ENCODE data around the gene VCAM1.
"Not testable (repeated sequence)": the region's sequence is repeated elsewhere in the genome, so short reads cannot be mapped to it uniquely, and the experiment has no call there.

Gene VCAM1

GRCh38 chr1:100773444-100773843 lies 53.9 kb downstream of the VCAM1 start:
- WGBS (ENCODE audit: insufficient coverage, insufficient read length), result no CpG with 5 or more reads among the region's 3 CpGs
- Histone ChIP-seq H3K27ac (ENCODE audit: low read length) (no peak overlapping the region), H3K36me3 (ENCODE audit: control insufficient read depth, insufficient read depth, low read length) (no peaks in the 10 kb centered on the region), H3K9me3 (ENCODE audit: control insufficient read depth, insufficient read depth, low read length) (no peaks in the 10 kb centered on the region), H3K27me3 (ENCODE audit: control insufficient read depth, insufficient read depth, low read length) (no peaks in the 10 kb centered on the region), H3K4me1 (ENCODE audit: control insufficient read depth, insufficient read depth, low read length) (no peaks in the 10 kb centered on the region), H3K4me3 (ENCODE audit: low read length) (no peak overlapping the region)
- DNase-seq (ENCODE audit: low read depth, low spot score), result no peak

- no peaks in the 10 kb centered on the region for H3K9me3 ChIP-seq (ENCODE audit: control insufficient read depth, insufficient read depth, low read length)
- H3K27me3 ChIP-seq (ENCODE audit: control insufficient read depth, insufficient read depth, low read length), result no peaks in the 10 kb centered on the region
- no peaks in the 10 kb centered on the region for H3K4me1 ChIP-seq (ENCODE audit: control insufficient read depth, insufficient read depth, low read length)
- no peak for DNase-seq (ENCODE audit: low read depth, low spot score)
- no peak overlapping the region for H3K4me3 ChIP-seq (ENCODE audit: low read length)
- no peak overlapping the region for H3K27ac ChIP-seq (ENCODE audit: low read length)
- no peaks in the 10 kb centered on the region for H3K36me3 ChIP-seq (ENCODE audit: control insufficient read depth, insufficient read depth, low read length)
- no CpG with 5 or more reads among the region's 1 CpG for WGBS (ENCODE audit: insufficient coverage, insufficient read length)
Measured at GRCh38 chr1:100774370-100774769, 54.8 kb downstream of the VCAM1 start.

DNA sequence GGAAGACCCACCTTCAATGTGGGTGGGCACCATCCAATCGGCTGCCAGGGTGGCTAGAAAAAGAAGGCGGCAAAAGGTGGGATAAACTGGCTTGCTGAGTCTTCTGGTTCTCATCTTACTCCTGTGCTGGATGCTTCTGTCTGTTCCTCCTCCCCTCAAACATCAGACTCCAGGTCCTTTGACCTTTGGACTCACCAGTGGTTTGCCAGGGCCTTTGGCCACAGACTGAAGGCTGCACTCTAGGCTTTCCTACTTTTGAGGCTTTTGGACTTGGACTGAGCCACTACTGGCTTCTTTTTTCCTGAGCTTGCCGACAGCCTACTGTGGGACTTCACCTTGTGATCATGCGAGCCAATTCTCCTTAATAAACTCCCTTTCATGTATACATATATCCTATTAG lies 55.9 kb downstream of the VCAM1 start:
- H3K4me1 ChIP-seq (ENCODE audit: control insufficient read depth, insufficient read depth, low read length), result no peaks in the 10 kb centered on the region
- no peaks in the 10 kb centered on the region for H3K27me3 ChIP-seq (ENCODE audit: control insufficient read depth, insufficient read depth, low read length)
- H3K4me3 ChIP-seq (ENCODE audit: low read length), result no peak overlapping the region
- H3K36me3 ChIP-seq (ENCODE audit: control insufficient read depth, insufficient read depth, low read length), result no peaks in the 10 kb centered on the region
- no peak for DNase-seq (ENCODE audit: low read depth, low spot score)
- WGBS (ENCODE audit: insufficient coverage, insufficient read length), result no CpG with 5 or more reads among the region's 4 CpGs
- H3K9me3 ChIP-seq (ENCODE audit: control insufficient read depth, insufficient read depth, low read length), result no peaks in the 10 kb centered on the region
- no peak overlapping the region for H3K27ac ChIP-seq (ENCODE audit: low read length)

GRCh38 chr1:100778748-100779147 lies 59.2 kb downstream of the VCAM1 start:
- no peak overlapping the region for H3K4me3 ChIP-seq (ENCODE audit: low read length)
- no peaks in the 10 kb centered on the region for H3K36me3 ChIP-seq (ENCODE audit: control insufficient read depth, insufficient read depth, low read length)
- no peaks in the 10 kb centered on the region for H3K27me3 ChIP-seq (ENCODE audit: control insufficient read depth, insufficient read depth, low read length)
- no peaks in the 10 kb centered on the region; the same call in 1 of the 2 replicates for H3K9me3 ChIP-seq (ENCODE audit: control insufficient read depth, insufficient read depth, low read length)
- no peak overlapping the region for H3K27ac ChIP-seq (ENCODE audit: low read length)
- no peaks in the 10 kb centered on the region for H3K4me1 ChIP-seq (ENCODE audit: control insufficient read depth, insufficient read depth, low read length)
- DNase-seq (ENCODE audit: low read depth, low spot score), result no peak

GRCh38 chr1:100780814-100781213 lies 61.3 kb downstream of the VCAM1 start:
- H3K27me3 ChIP-seq (ENCODE audit: control insufficient read depth, insufficient read depth, low read length), result no peaks in the 10 kb centered on the region
- no peak overlapping the region for H3K27ac ChIP-seq (ENCODE audit: low read length)
- no peak for DNase-seq (ENCODE audit: low read depth, low spot score)
- H3K9me3 ChIP-seq (ENCODE audit: control insufficient read depth, insufficient read depth, low read length), result no peaks in the 10 kb centered on the region; the same call in 1 of the 2 replicates
- no peaks in the 10 kb centered on the region for H3K4me1 ChIP-seq (ENCODE audit: control insufficient read depth, insufficient read depth, low read length)
- no peaks in the 10 kb centered on the region for H3K36me3 ChIP-seq (ENCODE audit: control insufficient read depth, insufficient read depth, low read length)
- no peak overlapping the region for H3K4me3 ChIP-seq (ENCODE audit: low read length)

DNA sequence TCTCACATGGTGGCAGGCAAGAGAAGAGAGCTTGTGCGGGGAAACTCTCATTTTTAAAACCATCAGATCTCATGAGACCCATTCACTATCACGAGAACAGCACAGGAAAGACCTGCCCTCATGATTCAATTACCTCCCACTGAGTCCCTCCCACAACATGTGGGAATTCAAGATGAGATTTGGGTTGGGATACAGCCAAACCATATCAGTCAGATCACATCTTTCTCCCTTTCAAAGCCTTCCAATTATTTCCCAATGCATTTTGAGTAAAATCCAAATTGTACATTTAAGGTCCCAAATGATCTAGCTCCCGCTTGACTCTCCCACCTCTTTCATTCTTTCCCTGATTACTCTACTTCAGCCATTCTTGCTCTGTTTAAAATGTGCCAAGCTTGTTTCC lies 62.2 kb downstream of the VCAM1 start:
- not testable (repeated sequence) for H3K4me3 ChIP-seq (ENCODE audit: low read length); H3K4me1 ChIP-seq (ENCODE audit: control insufficient read depth, insufficient read depth, low read length); H3K27me3 ChIP-seq (ENCODE audit: control insufficient read depth, insufficient read depth, low read length); H3K27ac ChIP-seq (ENCODE audit: low read length); DNase-seq (ENCODE audit: low read depth, low spot score); H3K36me3 ChIP-seq (ENCODE audit: control insufficient read depth, insufficient read depth, low read length); H3K9me3 ChIP-seq (ENCODE audit: control insufficient read depth, insufficient read depth, low read length)
- WGBS (ENCODE audit: insufficient coverage, insufficient read length), result no CpG with 5 or more reads among the region's 3 CpGs

DNA sequence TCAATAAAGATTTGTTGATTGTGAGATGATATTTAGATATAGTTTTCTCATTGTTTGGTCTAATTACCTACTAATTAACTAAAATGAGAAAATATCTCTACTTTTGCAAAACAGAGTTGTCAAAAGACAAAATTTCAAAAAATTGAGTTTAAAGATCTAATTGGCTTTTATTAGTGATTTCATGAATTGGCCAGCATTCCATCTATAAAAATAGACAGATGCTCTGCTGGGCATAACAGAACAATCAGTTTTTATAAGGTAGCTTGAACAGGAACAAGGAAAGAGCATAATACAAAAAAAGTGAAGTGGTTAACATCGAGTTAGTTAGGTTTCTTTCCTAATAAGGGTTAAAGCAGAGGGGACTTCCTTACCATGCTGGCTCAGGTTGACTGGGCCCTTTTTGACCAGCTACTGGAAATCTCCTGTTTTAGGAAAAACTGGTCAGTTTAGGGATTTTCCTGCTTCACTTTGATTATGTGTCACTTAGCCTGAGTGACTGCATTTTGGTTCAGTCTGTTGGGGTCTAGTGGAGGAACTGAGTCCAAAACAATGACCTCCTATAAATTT lies 63.0 kb downstream of the VCAM1 start:
- no CpG with 5 or more reads among the region's 1 CpG for WGBS (ENCODE audit: insufficient coverage, insufficient read length)
- H3K27me3 ChIP-seq (ENCODE audit: control insufficient read depth, insufficient read depth, low read length), result no peaks in the 10 kb centered on the region
- H3K36me3 ChIP-seq (ENCODE audit: control insufficient read depth, insufficient read depth, low read length), result no peaks in the 10 kb centered on the region
- DNase-seq (ENCODE audit: low read depth, low spot score), result no peak
- H3K4me3 ChIP-seq (ENCODE audit: low read length), result no peak overlapping the region
- no peaks in the 10 kb centered on the region; the same call in 1 of the 2 replicates for H3K9me3 ChIP-seq (ENCODE audit: control insufficient read depth, insufficient read depth, low read length)
- H3K4me1 ChIP-seq (ENCODE audit: control insufficient read depth, insufficient read depth, low read length), result no peaks in the 10 kb centered on the region
- no peak overlapping the region for H3K27ac ChIP-seq (ENCODE audit: low read length)

- no peak overlapping the region for H3K27ac ChIP-seq (ENCODE audit: low read length)
- no peaks in the 10 kb centered on the region for H3K4me1 ChIP-seq (ENCODE audit: control insufficient read depth, insufficient read depth, low read length)
- DNase-seq (ENCODE audit: low read depth, low spot score), result no peak
- H3K27me3 ChIP-seq (ENCODE audit: control insufficient read depth, insufficient read depth, low read length), result no peaks in the 10 kb centered on the region
- no CpG with 5 or more reads among the region's 5 CpGs for WGBS (ENCODE audit: insufficient coverage, insufficient read length)
- H3K4me3 ChIP-seq (ENCODE audit: low read length), result no peak overlapping the region
- H3K9me3 ChIP-seq (ENCODE audit: control insufficient read depth, insufficient read depth, low read length), result no peaks in the 10 kb centered on the region; the same call in 1 of the 2 replicates
- no peaks in the 10 kb centered on the region for H3K36me3 ChIP-seq (ENCODE audit: control insufficient read depth, insufficient read depth, low read length)
Measured at GRCh38 chr1:100785470-100786052, 66.0 kb downstream of the VCAM1 start.

- Histone ChIP-seq H3K4me1 (ENCODE audit: control insufficient read depth, insufficient read depth, low read length) (no peaks in the 10 kb centered on the region), H3K36me3 (ENCODE audit: control insufficient read depth, insufficient read depth, low read length) (no peaks in the 10 kb centered on the region), H3K4me3 (ENCODE audit: low read length) (no peak overlapping the region), H3K27me3 (ENCODE audit: control insufficient read depth, insufficient read depth, low read length) (no peaks in the 10 kb centered on the region), H3K27ac (ENCODE audit: low read length) (no peak overlapping the region), H3K9me3 (ENCODE audit: control insufficient read depth, insufficient read depth, low read length) (no peaks in the 10 kb centered on the region)
- no peak for DNase-seq (ENCODE audit: low read depth, low spot score)
- WGBS (ENCODE audit: insufficient coverage, insufficient read length), result no CpG with 5 or more reads among the region's 2 CpGs
Measured at GRCh38 chr1:100786870-100787269, 67.3 kb downstream of the VCAM1 start.
